ENCODE results near the gene SUPT16H. TPM values are rescaled to one million over a fixed set of nuclear protein-coding genes. Genes with fewer than 3 reads are reported as not detected.

The SUPT16H gene
- total and polyA plus RNA-seq, 2 of the 8 experiments (the other 6 are each of a cell fraction or from before 2014, with no cell fraction given): 138 to 201 TPM

DNA sequence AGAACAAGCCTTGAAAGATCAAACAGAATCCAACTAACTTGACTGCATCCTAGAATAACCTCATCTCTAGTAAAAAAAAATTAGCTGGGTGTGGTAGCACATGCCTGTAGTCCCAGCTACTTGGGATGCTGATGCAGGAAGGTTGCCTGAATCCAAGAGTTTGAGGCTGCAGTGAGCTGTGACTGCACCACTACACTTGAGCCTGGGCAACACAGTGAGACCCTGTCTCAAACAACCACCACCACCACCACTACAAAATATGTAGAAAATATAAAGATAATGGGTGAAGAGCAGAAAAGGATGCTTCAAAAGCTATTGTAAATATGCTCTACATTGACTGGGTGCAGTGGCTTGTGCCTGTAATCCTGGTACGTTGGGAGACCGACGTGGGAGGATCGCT, 27.3 kb downstream of the SUPT16H start:
- Histone ChIP-seq H3K23me2 (ENCODE audit: low read depth, low read length) (no peaks in the 10 kb centered on the region), H3K4me2 (ENCODE audit: insufficient read depth in 1 of 2, low read depth in 2 of 2, low read length in 2 of 2) (no peak overlapping the region), H3K56ac (replicated peaks; ENCODE audit: insufficient read length, low read depth, low read length) (no peak overlapping the region), H3K27me3 (replicated peaks in 1 of 4; ENCODE audit: control insufficient read depth in 3 of 4, extremely low read depth in 1 of 4, insufficient read depth in 3 of 4, low read length in 3 of 4) (no peaks in the 10 kb centered on the region), H4K8ac (ENCODE audit: extremely low read depth, insufficient read depth, low read length) (no peak overlapping the region), H2AK5ac (ENCODE audit: low read depth, low read length) (no peak overlapping the region), H3K4me1 (replicated peaks in 1 of 4; ENCODE audit: control insufficient read depth in 3 of 4, insufficient read depth in 4 of 4, low read length in 3 of 4) (no peaks in the 10 kb centered on the region), H3K36me3 (ENCODE audit: control insufficient read depth in 2 of 4, insufficient read depth in 4 of 4, low read length in 3 of 4) (peaks cover 62 to 96% (median 90%) of the 10 kb centered on the region in 4 experiments), H2BK5ac (ENCODE audit: low read depth, low read length) (no peak overlapping the region), H2BK120ac (replicated peaks; ENCODE audit: low read depth, low read length) (no peak overlapping the region), H3K27ac (ENCODE audit: low read depth, low read length) (no peak overlapping the region), H3K23ac (ENCODE audit: insufficient read length) (no peak overlapping the region), H2BK12ac (ENCODE audit: low read depth, low read length) (no peak overlapping the region), H3K14ac (ENCODE audit: insufficient read length) (no peak overlapping the region), H3K9me3 (ENCODE audit: insufficient read depth in 2 of 2, low read depth in 1 of 2, low read length in 1 of 2) (no peaks in the 10 kb centered on the region), H4K5ac (ENCODE audit: insufficient read length, low read depth, low read length) (no peak overlapping the region), H3K18ac (ENCODE audit: extremely low read depth, low read length) (no peak overlapping the region), H3K4ac (replicated peaks; ENCODE audit: insufficient read length, low read depth, low read length) (no peak overlapping the region), H2BK15ac (ENCODE audit: low read length) (no peak overlapping the region), H3K9ac (replicated peaks in 1 of 4; ENCODE audit: extremely low read depth in 1 of 4, low read depth in 3 of 4, low read length in 3 of 4) (no peak overlapping the region), H4K91ac (replicated peaks; ENCODE audit: insufficient read length, low read length) (no peak overlapping the region), H3K4me3 (ENCODE audit: extremely low read depth in 1 of 4, insufficient read depth in 2 of 4, low read depth in 3 of 4, low read length in 4 of 4) (no peak overlapping the region), H2BK20ac (ENCODE audit: low read length) (no peak overlapping the region), H3K79me2 (ENCODE audit: control insufficient read depth in 1 of 2, insufficient read depth in 2 of 2, low read length in 2 of 2) (no peaks in the 10 kb centered on the region), H4K20me1 (replicated peaks in 1 of 2; ENCODE audit: control insufficient read depth in 1 of 2, insufficient read depth in 2 of 2, low read length in 2 of 2) (peaks cover 2 to 3% of the 10 kb centered on the region in 2 experiments), H2AFZ (ENCODE audit: low read length) (no peak overlapping the region), H3K79me1 (ENCODE audit: low read depth, low read length) (no peaks in the 10 kb centered on the region)
- CTCF ChIA-PET (ENCODE audit: partially characterized antibody): interaction anchor here (0.5 to 1.6 kb wide), 3 partner anchors 13 to 558 kb away, joined by 3 read pairs; no protein-coding TSS in a partner anchor
- POLR2A ChIA-PET (ENCODE audit: partially characterized antibody): interaction anchor here (0.7 to 1.6 kb wide), 2 partner anchors 10 to 28 kb away, joined by 3 to 4 read pairs; partner anchors contain the start of gene SUPT16H
- WGBS, 2 experiments (ENCODE audit: extremely low coverage in 1 of 2, insufficient coverage in 1 of 2, insufficient read length in 1 of 2, insufficient replicate concordance in 2 of 2, low coverage in 1 of 2, low lambda C conversion rate in 2 of 2, missing lambda C conversion rate in 1 of 2): 96% methylated on average over 4 of the region's 4 CpGs; no CpG with 5 or more reads in 1 of the 2 experiments
- FAIRE-seq (no peak), DNase-seq (ENCODE audit: low read depth in 1 of 2, low spot score in 2 of 2) (no peak)
- TF ChIP-seq TBP (IDR thresholded peaks at IDR 0.05; ENCODE audit: low read depth, low read length) (no peak), ASH2L (IDR thresholded peaks at IDR 0.05; ENCODE audit: low read length) (no peak), TCF12 (IDR thresholded peaks at IDR 0.05; ENCODE audit: low read depth, low read length) (no peak), BCL11A (IDR thresholded peaks at IDR 0.05; ENCODE audit: low read depth in 2 of 2, low read length in 2 of 2) (no peak), BACH1 (IDR thresholded peaks at IDR 0.05; ENCODE audit: low read length) (no peak), SIRT6 (IDR thresholded peaks at IDR 0.05; ENCODE audit: low read length) (no peak), CHD1 (IDR thresholded peaks at IDR 0.05; ENCODE audit: low read depth, low read length) (no peak)
- TF ChIP-seq, protein P1, sequence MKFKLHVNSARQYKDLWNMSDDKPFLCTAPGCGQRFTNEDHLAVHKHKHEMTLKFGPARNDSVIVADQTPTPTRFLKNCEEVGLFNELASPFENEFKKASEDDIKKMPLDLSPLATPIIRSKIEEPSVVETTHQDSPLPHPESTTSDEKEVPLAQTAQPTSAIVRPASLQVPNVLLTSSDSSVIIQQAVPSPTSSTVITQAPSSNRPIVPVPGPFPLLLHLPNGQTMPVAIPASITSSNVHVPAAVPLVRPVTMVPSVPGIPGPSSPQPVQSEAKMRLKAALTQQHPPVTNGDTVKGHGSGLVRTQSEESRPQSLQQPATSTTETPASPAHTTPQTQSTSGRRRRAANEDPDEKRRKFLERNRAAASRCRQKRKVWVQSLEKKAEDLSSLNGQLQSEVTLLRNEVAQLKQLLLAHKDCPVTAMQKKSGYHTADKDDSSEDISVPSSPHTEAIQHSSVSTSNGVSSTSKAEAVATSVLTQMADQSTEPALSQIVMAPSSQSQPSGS (IDR thresholded peaks at IDR 0.05; ENCODE audit: low read length): no peak
